ENCODE measurements around the gene TDRD3.

TDRD3 gene

GRCh38 chr13:60454425-60454824, 57.4 kb downstream of the TDRD3 start:
- no peak for DNase-seq (ENCODE audit: low spot score)

DNA sequence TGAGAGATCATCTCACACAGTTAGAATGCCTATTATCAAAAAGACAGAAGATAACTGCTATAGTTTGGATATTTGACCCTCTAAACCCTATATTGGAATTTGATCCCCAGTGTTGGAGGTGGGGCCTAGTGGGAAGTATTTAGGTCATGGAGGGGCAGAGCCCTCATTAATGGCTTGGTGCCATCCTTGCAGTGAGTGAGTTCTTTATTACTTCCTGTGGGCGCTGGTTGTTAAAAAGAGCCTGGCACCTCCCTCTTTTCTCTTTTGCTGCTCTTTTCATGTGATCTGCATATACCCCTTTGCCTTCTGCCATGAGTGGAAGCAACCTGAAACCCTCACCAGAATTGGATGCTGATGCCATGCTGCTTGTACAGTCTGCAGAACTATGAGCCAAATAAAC, 66.8 kb downstream of the TDRD3 start:
- no peak for DNase-seq (ENCODE audit: low spot score)

- DNase-seq (ENCODE audit: low spot score): no peak
Measured at GRCh38 chr13:60467098-60467497, 70.1 kb downstream of the TDRD3 start.

DNA sequence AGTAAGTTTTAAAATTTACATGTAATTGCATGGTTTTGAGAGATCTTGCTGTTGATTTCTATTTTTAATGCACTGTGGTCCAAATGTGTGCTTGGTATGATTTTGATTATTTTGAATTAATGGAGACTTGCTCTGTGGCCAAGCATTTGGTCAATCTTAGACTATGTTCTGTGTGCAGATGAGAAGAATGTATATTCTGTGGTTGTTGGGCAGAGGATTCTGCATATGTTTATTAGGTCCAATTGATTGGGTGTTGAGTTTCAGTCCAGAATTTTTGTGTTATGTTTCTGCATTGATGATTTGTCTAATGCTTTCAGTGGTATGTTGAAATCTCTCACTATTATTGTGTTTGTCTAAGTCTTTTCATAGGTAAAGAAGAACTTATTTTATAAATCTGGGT, 82.3 kb downstream of the TDRD3 start:
- no peak for DNase-seq (ENCODE audit: low spot score)

DNA sequence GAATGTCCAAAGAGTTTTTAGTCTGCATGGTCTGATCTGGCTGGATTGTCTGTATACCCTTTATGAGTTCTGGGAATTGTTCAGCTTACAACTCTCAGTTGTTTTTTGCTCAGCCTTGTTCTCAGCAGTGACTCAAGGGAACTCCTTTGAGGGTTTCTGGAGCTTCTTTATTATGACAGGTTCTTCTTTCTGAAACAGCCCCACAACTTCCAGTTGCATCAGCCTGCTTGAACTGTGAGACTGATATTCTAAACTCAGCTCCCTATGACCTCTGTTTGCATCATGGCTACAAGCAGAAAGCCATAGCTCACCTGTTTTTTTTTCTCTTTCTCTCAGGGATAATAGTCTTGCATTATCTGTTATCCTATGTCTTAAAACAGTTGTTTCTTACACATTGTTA, 85.0 kb downstream of the TDRD3 start:
- no peak for DNase-seq (ENCODE audit: low spot score)

- DNase-seq (ENCODE audit: low spot score): no peak
Measured at GRCh38 chr13:60484865-60485264, 87.8 kb downstream of the TDRD3 start.

DNA sequence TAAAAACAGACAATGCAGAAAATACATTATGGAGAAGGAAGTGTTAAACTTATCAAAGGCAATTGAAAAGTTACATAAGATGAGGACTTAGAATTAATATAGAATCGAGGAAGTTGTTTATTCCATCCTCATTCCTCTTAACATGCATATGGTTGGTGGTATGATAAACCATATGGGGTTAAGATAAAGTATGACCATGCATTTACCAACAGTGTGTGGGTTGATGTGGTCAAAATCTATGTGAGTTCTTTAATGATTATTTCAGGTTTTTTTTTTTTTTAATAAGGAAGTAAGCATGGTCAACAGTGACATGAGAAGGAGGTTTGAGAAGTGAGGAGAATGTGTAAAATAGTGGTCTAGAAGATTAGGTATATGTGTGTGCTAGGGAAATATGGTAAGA, 94.5 kb downstream of the TDRD3 start:
- DNase-seq (ENCODE audit: low spot score): no peak

- DNase-seq (ENCODE audit: low spot score): no peak
Measured at GRCh38 chr13:60492187-60492586, 95.2 kb downstream of the TDRD3 start.

DNA sequence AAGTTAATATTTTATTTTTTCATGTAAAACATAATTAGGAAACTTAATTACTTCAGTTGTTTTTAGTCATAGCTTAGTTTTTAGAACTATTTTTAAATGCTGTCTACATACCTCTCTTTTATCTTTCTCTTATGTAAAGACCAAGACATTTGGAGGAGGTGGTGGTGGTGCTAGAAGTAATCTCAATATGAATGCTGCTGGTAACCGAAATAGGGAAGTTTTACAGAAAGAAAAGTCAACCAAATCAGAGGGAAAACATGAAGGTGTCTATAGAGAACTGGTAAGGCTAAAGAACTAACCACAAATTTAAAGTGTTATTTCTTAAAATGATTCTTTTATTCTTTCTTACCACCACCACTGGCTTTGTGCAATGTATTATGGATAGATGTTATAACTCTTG, 97.3 kb downstream of the TDRD3 start:
- DNase-seq (ENCODE audit: low spot score): no peak

DNA sequence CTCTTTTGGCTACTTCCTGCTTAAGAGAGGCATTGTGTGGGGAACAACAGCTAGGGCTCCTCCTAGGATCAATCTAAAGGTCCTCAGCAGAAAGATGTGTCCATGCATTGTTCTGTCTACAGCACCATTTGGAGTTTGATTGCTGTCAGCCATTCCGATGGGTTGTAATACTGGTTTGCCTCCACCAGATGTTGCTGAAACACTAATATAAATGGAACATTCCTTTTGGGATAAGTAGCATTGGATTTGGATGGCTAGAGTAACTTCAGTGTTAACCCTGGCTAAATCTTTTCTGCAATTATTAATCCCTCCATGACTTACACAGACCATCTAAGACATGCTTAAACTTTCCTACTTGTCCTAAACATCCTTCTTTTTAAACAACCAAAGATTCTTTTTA, 104.2 kb downstream of the TDRD3 start:
- DNase-seq (ENCODE audit: low spot score): no peak

GRCh38 chr13:60509601-60510386, 112.8 kb downstream of the TDRD3 start:
- no peak for DNase-seq (ENCODE audit: low spot score)

- no peak for DNase-seq (ENCODE audit: low spot score)
Measured at GRCh38 chr13:60511637-60512036, 114.6 kb downstream of the TDRD3 start.

DNA sequence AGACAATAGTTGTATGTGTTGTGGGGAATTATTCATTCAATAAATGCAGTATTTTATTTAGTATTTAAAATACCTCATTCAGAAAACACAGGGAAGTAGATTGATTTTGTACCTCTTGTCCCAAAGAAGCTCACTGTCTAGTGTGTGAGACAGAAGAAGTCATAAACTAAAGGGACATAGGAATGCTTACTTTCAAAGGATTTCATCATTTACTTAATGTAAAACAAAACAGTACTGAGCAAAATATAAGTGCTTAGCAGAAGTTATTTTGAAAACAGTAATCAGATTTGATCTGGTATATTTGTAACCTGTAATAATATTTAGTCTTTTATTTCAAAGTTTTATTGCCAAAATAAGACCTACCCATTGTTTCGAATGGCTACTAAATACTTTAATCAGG, 117.9 kb downstream of the TDRD3 start:
- DNase-seq (ENCODE audit: low spot score): no peak

- no peak for DNase-seq (ENCODE audit: low spot score)
Measured at GRCh38 chr13:60519496-60519895, 122.5 kb downstream of the TDRD3 start.

- DNase-seq (ENCODE audit: low spot score): no peak
Measured at GRCh38 chr13:60520902-60521569, 124.0 kb downstream of the TDRD3 start.

- no peak for DNase-seq (ENCODE audit: low spot score)
Measured at GRCh38 chr13:60538566-60538965, 141.5 kb downstream of the TDRD3 start.

- no peak for DNase-seq (ENCODE audit: low spot score)
Measured at GRCh38 chr13:60540276-60540675, 143.3 kb downstream of the TDRD3 start.

- DNase-seq (ENCODE audit: low spot score): no peak
Measured at GRCh38 chr13:60562096-60562780, 165.2 kb downstream of the TDRD3 start.

GRCh38 chr13:60571571-60571970, 174.6 kb downstream of the TDRD3 start:
- no peak for DNase-seq (ENCODE audit: low spot score)

DNA sequence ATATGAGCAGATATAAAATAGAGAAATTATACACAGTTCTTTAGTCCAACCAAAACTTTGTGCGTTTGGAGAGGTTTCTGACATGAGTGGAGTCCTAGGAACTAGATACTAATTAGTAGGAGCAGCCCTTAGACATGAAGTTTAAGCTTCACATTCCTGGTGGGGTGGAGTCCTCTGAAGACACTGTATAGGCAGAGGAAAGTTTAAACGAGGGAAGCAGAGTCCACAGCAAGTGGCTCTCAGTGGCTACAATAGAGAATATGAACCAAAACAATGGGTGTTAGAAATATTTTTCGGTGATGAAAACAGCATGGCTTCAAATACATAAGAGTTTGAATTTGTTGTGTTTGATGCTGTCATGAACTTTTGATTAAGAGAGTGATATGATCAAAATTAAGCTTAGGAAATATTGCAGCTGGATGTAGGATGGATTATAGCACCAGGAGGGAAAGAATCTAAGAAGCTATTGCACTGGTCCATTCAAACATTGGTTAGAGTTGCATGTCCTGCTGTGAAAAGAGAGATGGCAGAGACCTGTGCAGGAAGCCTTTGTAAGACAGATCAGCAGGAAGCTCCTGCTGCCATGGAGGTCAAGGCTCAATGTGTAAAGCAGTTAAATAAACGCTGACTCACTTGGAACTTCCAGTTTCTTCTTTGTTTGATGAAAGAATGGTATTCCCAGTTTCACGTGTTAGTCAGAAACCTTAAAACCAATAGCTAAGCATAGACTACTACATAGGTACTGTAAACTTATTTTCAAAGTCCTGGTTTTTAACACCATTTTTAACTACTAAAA, 175.2 kb downstream of the TDRD3 start:
- peak; percentile 16 for DNase-seq (ENCODE audit: low spot score)

DNA sequence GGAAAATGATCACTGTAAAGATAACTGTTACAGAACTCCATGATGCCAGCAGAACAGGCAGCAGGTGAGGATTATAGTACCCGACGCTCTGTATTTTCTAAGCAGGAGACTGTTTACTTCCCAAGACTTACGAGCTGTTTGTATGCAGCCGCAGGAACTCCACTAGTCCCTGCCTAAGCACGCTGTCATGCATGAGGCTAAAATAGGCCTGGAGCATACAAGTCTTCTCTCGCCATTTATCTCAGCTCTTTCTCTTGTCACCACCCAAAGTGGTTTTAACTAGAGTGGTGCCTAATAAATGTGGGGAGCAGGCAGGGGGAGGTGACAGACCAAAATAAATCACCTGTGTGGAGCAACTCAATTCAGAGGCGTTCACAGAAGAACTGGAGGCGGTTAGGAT, 175.8 kb downstream of the TDRD3 start:
- no peak for DNase-seq (ENCODE audit: low spot score)

GRCh38 chr13:60574735-60575134, 177.7 kb downstream of the TDRD3 start:
- no peak for DNase-seq (ENCODE audit: low spot score)

Measured in hepatic stellate cell (primary cell).